ENCODE measurements around the gene DGKH. TPM values are rescaled to one million over a fixed set of nuclear protein-coding genes. Genes with fewer than 3 reads are reported as not detected.

The DGKH gene
- total and polyA plus RNA-seq, 8 donors, result 9.8 to 17.1 (median 12.0) TPM

DNA sequence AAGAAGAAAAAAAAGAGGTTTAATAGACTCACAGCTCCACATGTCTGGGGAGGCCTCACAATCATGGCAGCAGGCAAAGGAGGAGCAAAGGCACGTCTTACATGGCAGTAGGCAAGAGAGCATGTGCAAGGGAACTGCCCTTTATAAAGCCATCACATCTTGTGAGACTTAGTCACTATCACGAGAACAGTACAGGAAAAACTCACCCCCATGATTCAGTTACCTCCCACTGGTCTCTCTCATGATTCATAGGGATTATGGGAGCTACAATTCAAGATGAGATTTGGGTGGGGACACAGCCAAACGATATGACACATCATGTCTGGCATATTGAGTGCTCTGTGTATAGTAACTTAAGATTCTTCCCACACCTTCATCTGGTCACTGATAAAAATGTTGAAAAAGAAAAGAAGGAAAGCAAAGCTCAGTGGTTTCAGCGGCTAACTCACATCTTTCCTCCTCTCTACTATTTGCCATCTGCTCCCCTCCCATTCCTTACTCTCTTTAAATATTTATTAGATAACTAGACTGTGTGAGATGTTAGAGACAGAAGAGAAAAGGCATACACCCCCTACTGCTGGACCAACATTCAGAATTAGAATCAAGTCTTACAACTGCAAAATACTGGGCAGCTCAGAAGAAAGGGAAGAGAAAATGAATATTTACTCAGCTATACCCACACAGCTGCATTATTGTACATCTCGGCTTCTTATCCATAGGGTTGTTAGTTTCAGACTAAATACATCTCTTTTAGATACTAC lies 163.4 kb downstream of the DGKH start:
- no peaks in the 10 kb centered on the region for H3K9me3 ChIP-seq
- H3K27me3 ChIP-seq, result no peaks in the 10 kb centered on the region
- peaks cover 0 to 44% of the 10 kb centered on the region in 2 donors for H3K36me3 ChIP-seq
- ATAC-seq (no peak), DNase-seq (peak in 1 of 4 donors; percentile 40)
- H3K4me3 ChIP-seq, result no peak overlapping the region
- intact Hi-C loops (cut with DNase I), result no loop called here
- no peak for TF ChIP-seq CTCF (IDR thresholded peaks at IDR 0.05)
- H3K4me1 ChIP-seq, result no peaks in the 10 kb centered on the region
- no peak overlapping the region for H3K27ac ChIP-seq

DNA sequence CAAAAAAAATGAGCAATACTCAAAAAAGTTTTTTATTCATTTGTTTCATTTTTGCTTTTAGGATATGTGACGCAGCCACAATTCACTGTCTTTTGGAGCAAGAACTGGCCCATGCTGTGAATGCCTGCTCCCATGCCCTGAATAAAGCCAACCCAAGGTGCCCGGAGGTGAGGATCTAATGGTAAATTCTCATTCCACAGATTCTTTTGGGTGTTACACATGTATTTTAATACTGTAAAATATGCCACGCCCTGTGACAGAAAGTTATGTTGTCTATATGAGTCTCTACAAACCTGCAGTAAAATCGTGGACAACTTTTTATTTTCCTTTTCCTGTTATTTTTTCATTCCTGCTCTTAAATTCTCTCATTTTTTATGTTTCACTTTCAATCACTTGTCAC lies 166.0 kb downstream of the DGKH start:
- no peak for TF ChIP-seq CTCF (IDR thresholded peaks at IDR 0.05)
- H3K4me3 ChIP-seq, result no peak overlapping the region
- intact Hi-C loops (cut with DNase I), result no loop called here
- ATAC-seq (no peak), DNase-seq (no peak)
- H3K36me3 ChIP-seq, result peaks cover 0 to 51% of the 10 kb centered on the region in 2 donors
- H3K4me1 ChIP-seq, result no peaks in the 10 kb centered on the region
- no peaks in the 10 kb centered on the region for H3K27me3 ChIP-seq
- no peaks in the 10 kb centered on the region for H3K9me3 ChIP-seq
- H3K27ac ChIP-seq, result no peak overlapping the region

DNA sequence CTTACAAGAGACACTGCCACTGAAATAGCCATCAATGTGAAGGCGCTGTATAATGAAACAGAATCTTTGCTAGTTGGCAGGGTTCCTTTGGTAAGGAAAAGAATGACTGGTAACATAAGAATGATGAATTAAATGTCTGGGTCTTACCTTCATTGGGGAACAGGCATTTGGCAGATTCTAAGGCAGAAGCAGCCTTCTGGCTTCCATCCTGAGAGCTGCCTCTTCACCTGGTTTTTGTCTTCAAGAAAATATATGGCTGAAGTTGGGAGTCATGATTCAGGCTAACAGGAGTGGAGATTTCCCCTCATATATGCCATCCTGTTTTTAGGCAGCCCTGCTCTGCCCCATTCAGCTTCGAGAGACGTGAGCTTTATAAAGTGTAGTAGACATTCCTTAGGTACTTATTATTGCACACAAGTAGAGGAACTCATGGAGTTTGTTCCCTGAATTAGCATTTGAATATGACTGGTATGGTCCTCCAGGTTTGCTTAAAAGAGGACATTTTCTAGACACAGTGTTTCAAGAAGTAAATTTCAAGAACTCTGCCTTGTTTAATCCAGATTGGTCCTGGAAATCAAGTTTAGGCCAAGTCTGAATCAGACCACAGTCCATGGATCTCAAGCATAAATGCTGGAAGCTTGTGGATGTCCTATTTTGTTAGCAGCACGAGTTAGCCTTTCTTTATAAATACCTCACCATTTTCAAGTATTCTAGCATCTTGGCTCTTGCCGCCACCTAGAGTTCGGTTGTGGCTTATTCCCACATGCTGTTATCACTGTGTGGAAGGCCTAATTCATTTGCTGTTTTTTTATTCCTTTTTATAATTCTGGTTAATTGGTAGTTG lies 167.4 kb downstream of the DGKH start:
- Histone ChIP-seq H3K27ac (no peak overlapping the region), H3K27me3 (no peaks in the 10 kb centered on the region), H3K4me1 (no peaks in the 10 kb centered on the region), H3K4me3 (no peak overlapping the region), H3K36me3 (peaks cover 0 to 56% of the 10 kb centered on the region in 2 donors), H3K9me3 (no peaks in the 10 kb centered on the region)
- DNase-seq, result peak in 1 of 4 donors; percentile 59
- ATAC-seq, result peak; percentile 85
- TF ChIP-seq CTCF (IDR thresholded peaks at IDR 0.05), result peak; percentile 11 to 32
- intact Hi-C loops (cut with DNase I), result no loop called here

GRCh38 chr13:42216422-42216735 lies 167.9 kb downstream of the DGKH start:
- H3K27me3 ChIP-seq, result no peaks in the 10 kb centered on the region
- no peak for ATAC-seq
- no peaks in the 10 kb centered on the region for H3K4me1 ChIP-seq
- intact Hi-C loops (cut with DNase I), result no loop called here
- no peak overlapping the region for H3K27ac ChIP-seq
- peak in 1 of 2 donors; percentile 3 for TF ChIP-seq CTCF (IDR thresholded peaks at IDR 0.05)
- no peaks in the 10 kb centered on the region for H3K9me3 ChIP-seq
- DNase-seq, result no peak
- peaks cover 0 to 54% of the 10 kb centered on the region in 2 donors for H3K36me3 ChIP-seq
- no peak overlapping the region for H3K4me3 ChIP-seq

DNA sequence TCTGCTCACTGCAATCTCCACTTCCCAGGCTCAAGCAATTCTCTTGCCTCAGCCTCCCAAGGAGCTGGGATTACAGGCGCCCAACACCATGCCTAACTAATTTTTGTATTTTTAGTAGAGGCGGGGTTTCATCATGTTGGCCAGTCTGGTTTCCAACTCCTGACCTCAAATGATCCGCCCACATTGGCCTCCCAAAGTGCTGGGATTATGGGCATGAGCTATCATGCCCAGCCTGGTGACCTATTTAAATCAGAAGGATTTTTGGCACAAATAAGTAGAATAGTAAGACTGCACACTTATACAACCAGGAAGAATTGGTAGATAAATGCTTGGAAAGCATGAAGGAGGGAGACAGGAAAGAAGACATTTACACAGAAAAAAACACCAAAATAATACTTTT lies 170.1 kb downstream of the DGKH start:
- Histone ChIP-seq H3K4me3 (no peak overlapping the region), H3K27me3 (no peaks in the 10 kb centered on the region), H3K9me3 (no peaks in the 10 kb centered on the region), H3K36me3 (peaks cover 0 to 52% of the 10 kb centered on the region in 2 donors), H3K27ac (no peak overlapping the region), H3K4me1 (no peaks in the 10 kb centered on the region)
- TF ChIP-seq CTCF (IDR thresholded peaks at IDR 0.05), result no peak
- no peak for DNase-seq
- intact Hi-C loops (cut with DNase I), result no loop called here
- ATAC-seq, result no peak

Data from left lung (tissue), 10 donors.